Measurements from ENCODE around the gene CNGB1.

DNA sequence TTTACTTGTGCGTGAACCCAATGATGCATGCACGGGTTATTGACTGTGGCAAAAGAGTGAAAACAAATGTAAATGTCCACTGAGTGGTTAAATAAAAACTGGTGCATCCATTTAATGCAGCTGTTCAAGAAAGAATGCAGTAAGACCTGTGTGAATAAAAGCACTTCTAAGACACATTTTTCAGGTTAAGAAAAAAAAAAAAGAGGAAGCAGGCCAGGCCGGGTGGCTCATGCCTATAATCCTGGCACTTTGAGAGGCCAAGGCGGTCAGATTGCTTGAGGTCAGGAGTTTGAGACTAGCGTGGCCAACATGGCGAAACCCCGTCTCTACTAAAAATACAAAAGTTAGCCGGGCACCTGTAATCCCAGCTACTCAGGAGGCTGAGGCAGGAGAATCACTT is 11.8 kb downstream of the CNGB1 start:
- TF ChIP-seq EP300 (IDR thresholded peaks at IDR 0.05): no peak
- TF ChIP-seq MYC (IDR thresholded peaks at IDR 0.05; ENCODE audit: borderline replicate concordance, low read length): no peak
- no peak for TF ChIP-seq RARB (CRISPR knock-in tag; IDR thresholded peaks at IDR 0.05)
